ENCODE measurements around the gene RHAG.
"Not testable (repeated sequence)": the region's sequence is repeated elsewhere in the genome, so short reads cannot be mapped to it uniquely, and the experiment has no call there.

RHAG gene

DNA sequence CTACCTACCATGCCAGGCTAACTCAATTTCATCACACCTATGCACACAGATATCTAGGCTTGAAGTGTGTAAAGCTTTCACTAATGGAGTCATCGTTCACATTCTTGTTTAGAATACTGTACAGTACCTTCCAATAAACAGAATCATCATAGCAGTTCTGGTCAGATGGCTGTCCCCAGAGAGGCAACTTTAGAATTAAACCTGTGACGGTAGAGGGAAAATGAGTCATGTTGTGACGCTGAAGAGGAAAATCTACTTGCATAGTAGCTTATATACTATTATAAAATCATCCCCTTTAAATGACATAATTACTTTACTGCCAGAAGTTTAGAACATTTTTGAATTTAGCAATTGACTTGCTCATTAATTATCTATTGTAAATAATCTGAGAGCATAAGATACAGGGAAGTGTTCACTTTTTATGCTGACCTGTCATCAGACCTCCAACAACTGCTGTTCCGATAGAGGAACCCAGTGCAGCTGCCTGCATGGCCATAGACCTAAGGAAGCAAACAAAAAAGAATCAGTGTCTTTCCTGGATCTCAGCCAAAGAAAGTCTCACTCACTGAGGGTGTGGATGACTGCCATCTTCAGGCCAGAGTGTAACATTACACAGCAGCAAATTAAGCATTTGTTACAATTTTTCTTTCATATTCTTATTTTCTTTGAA lies 29.8 kb downstream of the RHAG start:
- no peak overlapping the region for H3K9ac ChIP-seq (ENCODE audit: low read length)

GRCh38 chr6:49604080-49604479 lies 32.6 kb downstream of the RHAG start:
- H3K9me3 ChIP-seq (ENCODE audit: control insufficient read depth, low read depth, low read length); H3K9ac ChIP-seq (ENCODE audit: low read length); H3K27ac ChIP-seq (ENCODE audit: low read length); H3K4me3 ChIP-seq (ENCODE audit: low read length); H3K36me3 ChIP-seq (ENCODE audit: control insufficient read depth, low read depth, low read length); H3K27me3 ChIP-seq (ENCODE audit: control insufficient read depth, insufficient read depth, low read length): not testable (repeated sequence)
- peaks cover 17% of the 10 kb centered on the region for H3K4me1 ChIP-seq (ENCODE audit: control insufficient read depth, low read depth, low read length)

More for the DNA sequence above, 29.8 kb downstream of the RHAG start:
- H3K9me3 ChIP-seq (ENCODE audit: control insufficient read depth, low read depth, low read length): no peaks in the 10 kb centered on the region
- H3K4me1 ChIP-seq (ENCODE audit: control insufficient read depth, low read depth, low read length): peaks cover 17% of the 10 kb centered on the region
- H3K36me3 ChIP-seq (ENCODE audit: control insufficient read depth, low read depth, low read length): no peaks in the 10 kb centered on the region
- H3K27me3 ChIP-seq (ENCODE audit: control insufficient read depth, insufficient read depth, low read length): no peaks in the 10 kb centered on the region
- no peak overlapping the region for H3K27ac ChIP-seq (ENCODE audit: low read length)
- H3K4me3 ChIP-seq (ENCODE audit: low read length): no peak overlapping the region

DNA sequence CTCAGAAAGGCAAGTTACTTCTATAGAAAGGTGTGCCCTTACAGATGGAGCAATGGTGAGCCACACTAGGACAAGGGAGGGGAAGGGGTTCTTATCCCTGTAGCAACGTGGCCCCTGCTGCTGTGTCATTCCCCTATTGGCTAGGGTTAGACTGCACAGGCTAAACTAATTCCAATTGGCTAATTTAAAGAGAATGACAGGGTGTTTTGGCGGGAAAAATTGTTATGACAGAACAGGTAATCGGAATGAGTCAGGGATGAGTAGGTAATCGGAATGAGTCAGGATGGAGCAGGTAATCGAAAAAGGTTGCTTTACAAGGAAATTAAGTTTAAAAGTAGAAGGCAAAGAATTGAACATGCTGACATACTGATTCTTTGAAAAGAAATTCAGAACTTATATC lies 49.4 kb downstream of the RHAG start:
- H3K9ac ChIP-seq (ENCODE audit: low read length); H3K36me3 ChIP-seq (ENCODE audit: control insufficient read depth, low read depth, low read length); H3K4me1 ChIP-seq (ENCODE audit: control insufficient read depth, low read depth, low read length); H3K9me3 ChIP-seq (ENCODE audit: control insufficient read depth, low read depth, low read length); H3K27me3 ChIP-seq (ENCODE audit: control insufficient read depth, insufficient read depth, low read length); H3K4me3 ChIP-seq (ENCODE audit: low read length); H3K27ac ChIP-seq (ENCODE audit: low read length): not testable (repeated sequence)

GRCh38 chr6:49582529-49582928 lies 54.1 kb downstream of the RHAG start:
- no peaks in the 10 kb centered on the region for H3K4me1 ChIP-seq (ENCODE audit: control insufficient read depth, low read depth, low read length)

GRCh38 chr6:49579649-49580048 lies 57.0 kb downstream of the RHAG start:
- Histone ChIP-seq H3K9ac (ENCODE audit: low read length) (no peak overlapping the region), H3K9me3 (ENCODE audit: control insufficient read depth, low read depth, low read length) (no peaks in the 10 kb centered on the region), H3K27me3 (ENCODE audit: control insufficient read depth, insufficient read depth, low read length) (no peaks in the 10 kb centered on the region), H3K27ac (ENCODE audit: low read length) (no peak overlapping the region), H3K4me3 (ENCODE audit: low read length) (no peak overlapping the region), H3K36me3 (ENCODE audit: control insufficient read depth, low read depth, low read length) (no peaks in the 10 kb centered on the region), H3K4me1 (ENCODE audit: control insufficient read depth, low read depth, low read length) (no peaks in the 10 kb centered on the region)

More at GRCh38 chr6:49582529-49582928, 54.1 kb downstream of the RHAG start:
- H3K27ac ChIP-seq (ENCODE audit: low read length): no peak overlapping the region
- no peaks in the 10 kb centered on the region for H3K27me3 ChIP-seq (ENCODE audit: control insufficient read depth, insufficient read depth, low read length)
- H3K36me3 ChIP-seq (ENCODE audit: control insufficient read depth, low read depth, low read length): no peaks in the 10 kb centered on the region
- no peak overlapping the region for H3K4me3 ChIP-seq (ENCODE audit: low read length)
- H3K9ac ChIP-seq (ENCODE audit: low read length): no peak overlapping the region
- H3K9me3 ChIP-seq (ENCODE audit: control insufficient read depth, low read depth, low read length): no peaks in the 10 kb centered on the region

DNA sequence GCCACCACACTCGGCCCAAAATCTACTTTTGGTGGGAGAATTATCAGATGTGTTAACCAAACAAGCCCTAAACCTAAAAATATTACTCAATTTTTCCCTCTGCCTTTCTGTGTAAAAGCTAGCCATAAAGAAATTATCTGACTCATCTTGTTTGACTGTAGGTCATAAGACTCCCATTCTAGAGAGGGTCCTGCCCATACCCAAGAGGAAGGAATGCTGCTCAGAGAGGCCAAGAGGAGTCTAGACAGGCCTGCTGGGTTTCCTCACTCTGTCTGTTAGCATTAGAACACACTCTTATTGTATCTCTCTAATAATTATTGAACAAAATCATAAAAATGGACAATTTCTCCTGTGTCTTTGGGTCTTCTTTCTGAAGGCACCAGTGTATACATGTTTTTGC lies 60.0 kb downstream of the RHAG start:
- no peaks in the 10 kb centered on the region for H3K4me1 ChIP-seq (ENCODE audit: control insufficient read depth, low read depth, low read length)
- H3K4me3 ChIP-seq (ENCODE audit: low read length): no peak overlapping the region
- H3K9ac ChIP-seq (ENCODE audit: low read length): no peak overlapping the region
- H3K36me3 ChIP-seq (ENCODE audit: control insufficient read depth, low read depth, low read length): no peaks in the 10 kb centered on the region
- no peaks in the 10 kb centered on the region for H3K27me3 ChIP-seq (ENCODE audit: control insufficient read depth, insufficient read depth, low read length)
- no peak overlapping the region for H3K27ac ChIP-seq (ENCODE audit: low read length)
- H3K9me3 ChIP-seq (ENCODE audit: control insufficient read depth, low read depth, low read length): no peaks in the 10 kb centered on the region

GRCh38 chr6:49570474-49571079 lies 66.1 kb downstream of the RHAG start:
- Histone ChIP-seq H3K36me3 (ENCODE audit: control insufficient read depth, low read depth, low read length) (no peaks in the 10 kb centered on the region), H3K4me3 (ENCODE audit: low read length) (no peak overlapping the region), H3K27ac (ENCODE audit: low read length) (no peak overlapping the region), H3K27me3 (ENCODE audit: control insufficient read depth, insufficient read depth, low read length) (no peaks in the 10 kb centered on the region), H3K9me3 (ENCODE audit: control insufficient read depth, low read depth, low read length) (no peaks in the 10 kb centered on the region), H3K4me1 (ENCODE audit: control insufficient read depth, low read depth, low read length) (no peaks in the 10 kb centered on the region), H3K9ac (ENCODE audit: low read length) (no peak overlapping the region)

GRCh38 chr6:49565855-49566254 lies 70.8 kb downstream of the RHAG start:
- H3K27ac ChIP-seq (ENCODE audit: low read length): no peak overlapping the region
- H3K4me3 ChIP-seq (ENCODE audit: low read length): no peak overlapping the region

GRCh38 chr6:49565261-49565660 lies 71.4 kb downstream of the RHAG start:
- H3K4me1 ChIP-seq (ENCODE audit: control insufficient read depth, low read depth, low read length): no peaks in the 10 kb centered on the region
- H3K27me3 ChIP-seq (ENCODE audit: control insufficient read depth, insufficient read depth, low read length): no peaks in the 10 kb centered on the region
- H3K36me3 ChIP-seq (ENCODE audit: control insufficient read depth, low read depth, low read length): no peaks in the 10 kb centered on the region
- no peak overlapping the region for H3K4me3 ChIP-seq (ENCODE audit: low read length)
- no peak overlapping the region for H3K9ac ChIP-seq (ENCODE audit: low read length)
- H3K27ac ChIP-seq (ENCODE audit: low read length): no peak overlapping the region
- no peaks in the 10 kb centered on the region for H3K9me3 ChIP-seq (ENCODE audit: control insufficient read depth, low read depth, low read length)

More at GRCh38 chr6:49565855-49566254, 70.8 kb downstream of the RHAG start:
- H3K36me3 ChIP-seq (ENCODE audit: control insufficient read depth, low read depth, low read length): no peaks in the 10 kb centered on the region
- no peaks in the 10 kb centered on the region for H3K27me3 ChIP-seq (ENCODE audit: control insufficient read depth, insufficient read depth, low read length)
- H3K9me3 ChIP-seq (ENCODE audit: control insufficient read depth, low read depth, low read length): no peaks in the 10 kb centered on the region
- H3K4me1 ChIP-seq (ENCODE audit: control insufficient read depth, low read depth, low read length): no peaks in the 10 kb centered on the region
- H3K9ac ChIP-seq (ENCODE audit: low read length): no peak overlapping the region

GRCh38 chr6:49564552-49564951 lies 72.1 kb downstream of the RHAG start:
- Histone ChIP-seq H3K9me3 (ENCODE audit: control insufficient read depth, low read depth, low read length) (no peaks in the 10 kb centered on the region), H3K27me3 (ENCODE audit: control insufficient read depth, insufficient read depth, low read length) (no peaks in the 10 kb centered on the region), H3K4me3 (ENCODE audit: low read length) (no peak overlapping the region), H3K36me3 (ENCODE audit: control insufficient read depth, low read depth, low read length) (no peaks in the 10 kb centered on the region), H3K27ac (ENCODE audit: low read length) (no peak overlapping the region), H3K4me1 (ENCODE audit: control insufficient read depth, low read depth, low read length) (no peaks in the 10 kb centered on the region), H3K9ac (ENCODE audit: low read length) (no peak overlapping the region)

DNA sequence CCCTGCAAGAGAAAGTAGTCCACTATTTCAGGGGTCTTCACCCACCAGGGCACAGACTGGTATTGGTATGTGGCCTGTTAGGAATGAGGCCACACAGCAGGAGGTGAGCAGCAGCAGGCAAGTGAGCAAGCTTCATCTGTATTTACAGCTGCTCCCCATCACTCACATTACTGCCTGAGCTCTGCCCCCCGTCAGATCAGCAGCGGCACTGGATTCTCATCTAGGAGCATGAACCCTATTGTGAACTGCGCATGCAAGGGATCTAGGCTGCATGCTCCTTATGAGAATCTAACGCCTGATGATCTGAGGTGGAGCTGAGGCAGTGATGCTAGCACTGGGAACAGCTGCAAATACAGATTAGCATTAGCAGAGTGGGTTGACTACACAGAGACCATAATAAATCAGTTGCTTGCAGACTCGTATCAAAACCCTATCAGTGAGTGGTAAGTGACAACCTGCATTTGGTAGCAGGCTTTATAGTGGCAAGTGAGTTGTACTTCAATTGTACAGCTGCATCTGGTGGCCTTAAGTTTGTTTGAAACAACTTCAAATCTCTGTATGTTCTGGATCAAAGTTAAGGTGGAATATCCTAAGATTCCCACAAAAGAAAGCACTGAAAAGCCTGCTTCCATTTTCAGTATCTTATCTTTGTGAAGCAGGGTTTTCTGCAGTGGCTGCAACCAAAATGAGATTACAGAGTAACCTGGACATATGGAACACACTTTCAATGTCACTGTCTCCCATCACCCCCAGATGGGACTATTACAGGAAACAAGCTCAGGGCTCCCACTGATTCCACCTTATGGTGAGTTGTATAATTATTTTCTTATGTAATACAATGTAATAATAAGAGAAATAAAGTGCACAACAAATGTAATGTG lies 73.4 kb downstream of the RHAG start:
- H3K36me3 ChIP-seq (ENCODE audit: control insufficient read depth, low read depth, low read length): no peaks in the 10 kb centered on the region
- no peak overlapping the region for H3K27ac ChIP-seq (ENCODE audit: low read length)
- H3K4me1 ChIP-seq (ENCODE audit: control insufficient read depth, low read depth, low read length): no peaks in the 10 kb centered on the region
- no peak overlapping the region for H3K4me3 ChIP-seq (ENCODE audit: low read length)
- no peaks in the 10 kb centered on the region for H3K27me3 ChIP-seq (ENCODE audit: control insufficient read depth, insufficient read depth, low read length)
- no peaks in the 10 kb centered on the region for H3K9me3 ChIP-seq (ENCODE audit: control insufficient read depth, low read depth, low read length)
- H3K9ac ChIP-seq (ENCODE audit: low read length): no peak overlapping the region
